KOPT-K1 (cell line): ENCODE data around the gene MND1.

ENCODE experiments used
- H3K27ac ChIP-seq: fragments of 200-600 bp; sonication (generic); 2 replicates; pipeline ENCODE4 v1.5.1; 2016; ENCODE audit warnings: antibody characterized with exemption, mild to moderate bottlenecking, low read depth, low read length; ENCODE audit not compliant: poor library complexity, severe bottlenecking
- H3K36me3 ChIP-seq: fragments of 200-600 bp; sonication (generic); 2 replicates; pipeline ENCODE4 v1.5.1; 2017; ENCODE audit warnings: antibody characterized with exemption, mild to moderate bottlenecking, low read length, moderate library complexity; ENCODE audit not compliant: insufficient read depth
- H3K9me3 ChIP-seq: fragments of 200-600 bp; sonication (generic); 2 replicates; pipeline ENCODE4 v1.5.1; 2017; ENCODE audit warnings: antibody characterized with exemption, low read length, mild to moderate bottlenecking; ENCODE audit not compliant: insufficient read depth, poor library complexity, severe bottlenecking

Gene MND1

DNA sequence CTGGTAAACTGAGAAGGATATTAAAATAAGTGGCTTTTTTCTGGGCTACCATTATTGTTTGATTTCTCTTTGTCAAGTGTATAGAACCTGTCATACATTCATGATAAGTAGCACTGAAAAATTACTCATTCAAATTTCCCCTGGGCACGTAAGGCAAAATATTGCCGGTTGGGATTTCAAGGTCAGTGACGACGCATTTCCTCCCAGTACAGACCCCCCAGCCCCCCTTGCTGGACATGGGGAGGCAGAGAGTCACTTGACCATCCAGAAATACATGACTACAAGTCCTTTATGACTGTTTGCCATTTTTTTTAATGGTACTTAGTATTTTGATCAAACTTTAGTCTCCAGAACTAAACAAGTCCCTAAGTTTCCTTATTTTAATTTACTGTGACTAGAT is 6.8 kb upstream of the MND1 start:
- no peaks in the 10 kb centered on the region for H3K9me3 ChIP-seq
- no peak overlapping the region for H3K27ac ChIP-seq
- no peaks in the 10 kb centered on the region for H3K36me3 ChIP-seq

DNA sequence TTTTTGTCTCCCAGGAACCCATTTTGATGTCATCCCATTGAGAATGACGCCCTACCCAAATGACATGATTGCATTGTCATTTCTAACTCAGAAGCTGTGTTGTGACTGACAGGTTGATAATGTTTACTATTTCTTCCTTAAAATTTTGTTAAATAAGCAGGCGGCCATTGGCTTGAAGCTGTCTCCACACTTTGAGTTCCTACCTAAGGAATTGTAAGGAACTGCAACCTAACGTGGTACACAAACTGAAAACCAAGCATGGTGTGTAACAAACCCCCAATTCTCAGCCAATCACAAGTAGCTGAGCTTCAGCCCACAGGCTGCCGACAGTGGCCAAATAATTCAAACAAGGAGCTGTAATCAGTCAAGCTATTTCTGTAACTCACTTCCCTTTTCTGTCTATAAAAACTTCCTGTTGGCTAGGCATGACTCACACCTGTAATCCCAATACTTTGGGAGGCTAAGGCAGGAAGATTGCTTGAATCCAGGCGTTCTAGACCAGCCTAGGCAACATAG is 2.9 kb upstream of the MND1 start:
- Histone ChIP-seq H3K27ac (peak overlapping the region; percentile 6), H3K9me3 (no peaks in the 10 kb centered on the region)

DNA sequence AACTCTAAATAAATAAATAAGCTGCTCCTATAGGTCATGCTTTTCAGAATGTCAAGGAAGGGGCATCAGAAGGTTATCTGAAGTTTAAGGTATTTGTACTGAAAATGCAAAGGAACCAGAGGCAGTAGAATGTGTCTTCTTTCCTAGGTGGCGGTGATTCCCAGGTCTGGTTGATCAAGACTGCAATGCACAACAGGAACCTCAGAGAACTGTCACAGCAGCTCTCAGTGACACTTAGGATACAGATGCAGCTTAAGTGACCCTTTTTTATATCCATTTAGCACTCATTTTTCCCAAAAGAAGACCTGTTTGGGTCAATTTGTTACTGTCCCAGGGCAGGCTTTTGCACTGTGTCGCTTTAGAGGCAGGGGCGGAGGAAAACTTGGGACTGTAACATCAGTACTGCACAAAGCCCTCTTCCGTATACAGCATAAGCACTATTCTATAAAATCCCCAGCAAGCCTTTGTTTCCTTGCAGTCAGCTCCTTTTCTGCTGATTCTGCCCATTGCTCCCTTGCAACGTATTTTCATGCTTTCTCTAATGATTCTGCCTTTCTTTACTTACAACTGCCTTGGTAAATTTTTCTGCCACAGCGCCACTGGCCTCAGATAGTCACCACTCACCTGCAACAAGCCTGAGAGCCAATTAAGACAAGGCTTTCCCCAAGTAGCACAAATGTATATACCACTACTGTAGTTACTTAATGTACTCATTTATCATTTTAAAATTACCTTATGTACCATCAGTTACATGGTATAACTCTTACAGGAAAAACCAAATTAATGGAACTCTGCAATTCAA is 1.5 kb upstream of the MND1 start:
- Histone ChIP-seq H3K27ac (no peak overlapping the region), H3K9me3 (no peaks in the 10 kb centered on the region)

More for the DNA sequence above, 2.9 kb upstream of the MND1 start:
- H3K36me3 ChIP-seq, result no peaks in the 10 kb centered on the region

DNA sequence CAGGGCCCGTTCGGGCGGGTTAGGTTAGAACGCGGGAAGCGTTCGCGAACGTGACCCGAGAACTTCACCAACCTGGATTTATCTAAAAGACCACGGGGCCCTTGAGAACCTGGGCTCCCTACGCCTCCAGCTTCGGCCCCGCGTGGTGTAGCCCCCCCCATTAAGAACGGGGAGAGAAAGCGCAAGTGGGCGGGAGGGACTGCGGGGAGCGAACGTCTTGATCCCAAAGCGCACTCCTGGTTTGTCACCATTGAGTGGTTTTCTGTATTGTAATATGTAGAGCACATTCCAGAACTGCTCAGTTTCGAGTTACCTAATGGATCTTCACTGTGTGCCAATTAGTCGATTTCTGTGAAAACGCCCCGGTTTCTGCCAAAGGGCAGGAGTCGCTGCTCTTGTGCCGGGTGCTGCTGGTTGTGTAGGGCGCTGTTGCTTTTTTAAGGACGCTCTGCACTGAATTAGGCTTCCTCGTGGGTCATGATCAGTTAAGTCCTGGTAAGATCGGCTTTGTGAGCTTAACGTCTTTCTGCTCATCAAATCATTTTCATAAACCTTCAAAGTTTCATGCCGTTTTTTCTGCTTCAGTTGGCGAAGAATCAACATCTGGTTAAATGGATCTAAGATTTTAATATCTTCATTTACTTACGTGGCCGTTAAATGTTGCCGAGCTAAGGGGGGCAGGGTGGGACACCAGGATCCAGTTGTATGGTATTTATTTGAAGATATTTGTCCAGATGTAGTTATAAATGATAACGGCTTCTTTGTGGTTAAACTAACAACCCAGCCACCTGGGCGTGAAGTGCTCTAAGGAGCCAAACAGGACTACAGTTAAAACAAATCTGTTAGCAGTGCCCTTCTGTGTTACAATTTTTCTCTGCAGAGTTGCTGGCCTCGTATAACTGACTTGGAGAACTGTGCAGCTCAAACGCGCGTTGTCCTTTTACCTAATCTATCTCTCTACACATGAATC is 809 bp downstream of the MND1 start:
- H3K27ac ChIP-seq, result peak overlapping the region; percentile 96
- peaks cover 6% of the 10 kb centered on the region for H3K36me3 ChIP-seq
- H3K9me3 ChIP-seq, result no peaks in the 10 kb centered on the region

More for the DNA sequence above, 1.5 kb upstream of the MND1 start:
- no peaks in the 10 kb centered on the region for H3K36me3 ChIP-seq

DNA sequence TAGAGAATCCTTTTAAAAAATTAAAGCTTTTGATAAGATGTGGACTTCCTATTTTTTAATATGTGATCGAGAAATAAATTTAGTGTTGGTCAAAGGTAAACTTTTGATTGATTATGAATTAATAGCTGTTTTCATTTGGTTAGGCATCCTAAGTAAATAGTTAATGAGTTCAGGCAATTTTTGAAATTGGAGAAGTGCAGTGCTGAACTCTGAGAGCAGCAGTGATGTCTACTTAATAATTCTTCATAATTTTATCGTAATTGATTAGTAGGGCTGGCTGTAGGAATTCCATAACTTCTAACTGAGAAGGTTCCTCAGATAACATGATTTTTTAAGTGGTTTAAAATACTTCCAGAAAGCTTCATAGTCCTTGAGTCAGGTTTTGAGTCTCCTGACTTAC is 1.5 kb downstream of the MND1 start:
- no peaks in the 10 kb centered on the region for H3K9me3 ChIP-seq

DNA sequence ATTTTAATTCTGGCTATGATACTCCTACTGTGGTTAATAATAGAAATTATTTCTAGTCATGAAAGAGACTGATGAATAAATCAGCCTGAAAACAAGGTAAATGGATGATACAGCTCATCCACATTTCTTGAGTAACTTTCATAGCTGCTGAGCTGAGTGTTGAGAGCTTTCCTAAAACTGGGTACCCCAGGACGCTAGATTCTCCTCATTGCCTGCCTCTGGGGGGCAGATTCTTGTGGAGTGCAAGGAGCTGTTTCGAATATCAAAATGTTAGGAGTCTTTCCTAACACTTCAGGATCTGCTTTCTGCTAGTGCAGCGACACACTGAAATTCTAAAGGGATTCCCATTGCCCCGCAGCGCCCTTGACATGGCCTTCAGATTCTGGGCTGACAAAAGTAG is 2.1 kb downstream of the MND1 start:
- Histone ChIP-seq H3K36me3 (peaks cover 19% of the 10 kb centered on the region), H3K27ac (peak overlapping the region; percentile 96), H3K9me3 (no peaks in the 10 kb centered on the region)

More for the DNA sequence above, 1.5 kb downstream of the MND1 start:
- Histone ChIP-seq H3K27ac (peak overlapping the region; percentile 96), H3K36me3 (peaks cover 14% of the 10 kb centered on the region)

DNA sequence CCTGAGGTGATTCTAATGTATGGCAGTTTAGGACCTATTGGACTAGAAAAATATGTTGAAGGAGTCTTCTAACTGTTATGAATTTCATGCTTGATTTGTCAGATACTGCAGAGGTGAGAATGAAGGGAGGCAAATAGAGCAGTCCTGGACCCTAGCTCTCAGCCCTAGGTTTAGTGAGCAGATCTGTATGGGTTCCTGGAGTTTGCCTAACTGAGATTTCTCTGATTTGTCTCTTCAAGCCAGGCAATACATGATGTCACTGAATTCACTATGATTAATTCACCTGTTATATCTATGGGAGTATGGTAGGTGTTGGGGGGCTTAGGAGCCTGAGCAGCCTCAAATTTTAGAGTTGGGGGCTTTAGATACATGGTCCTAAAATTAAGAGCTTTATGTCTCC is 2.6 kb downstream of the MND1 start:
- Histone ChIP-seq H3K9me3 (no peaks in the 10 kb centered on the region), H3K27ac (peak overlapping the region; percentile 96), H3K36me3 (peaks cover 24% of the 10 kb centered on the region)

DNA sequence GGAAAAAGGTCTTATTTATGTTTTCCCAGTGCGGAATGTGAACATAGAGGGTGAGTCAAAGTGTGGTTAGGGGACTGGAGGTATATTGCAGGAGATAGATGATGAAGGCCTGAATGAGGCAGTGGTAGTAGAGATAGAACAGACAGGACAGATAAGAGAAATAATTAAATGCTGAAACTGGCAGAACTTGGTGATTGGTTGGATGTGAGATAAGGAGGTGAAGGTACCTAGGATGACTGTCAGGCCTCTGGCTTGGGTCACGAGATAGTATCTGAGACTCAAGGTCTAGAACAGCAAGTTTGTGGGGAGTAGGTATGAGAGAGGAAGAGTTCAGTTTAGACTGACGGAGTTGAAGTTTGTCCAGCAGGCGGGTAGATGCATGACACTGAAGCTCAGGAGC is 3.5 kb downstream of the MND1 start:
- H3K9me3 ChIP-seq, result no peaks in the 10 kb centered on the region
- peaks cover 33% of the 10 kb centered on the region for H3K36me3 ChIP-seq
- peak overlapping the region; percentile 96 for H3K27ac ChIP-seq

DNA sequence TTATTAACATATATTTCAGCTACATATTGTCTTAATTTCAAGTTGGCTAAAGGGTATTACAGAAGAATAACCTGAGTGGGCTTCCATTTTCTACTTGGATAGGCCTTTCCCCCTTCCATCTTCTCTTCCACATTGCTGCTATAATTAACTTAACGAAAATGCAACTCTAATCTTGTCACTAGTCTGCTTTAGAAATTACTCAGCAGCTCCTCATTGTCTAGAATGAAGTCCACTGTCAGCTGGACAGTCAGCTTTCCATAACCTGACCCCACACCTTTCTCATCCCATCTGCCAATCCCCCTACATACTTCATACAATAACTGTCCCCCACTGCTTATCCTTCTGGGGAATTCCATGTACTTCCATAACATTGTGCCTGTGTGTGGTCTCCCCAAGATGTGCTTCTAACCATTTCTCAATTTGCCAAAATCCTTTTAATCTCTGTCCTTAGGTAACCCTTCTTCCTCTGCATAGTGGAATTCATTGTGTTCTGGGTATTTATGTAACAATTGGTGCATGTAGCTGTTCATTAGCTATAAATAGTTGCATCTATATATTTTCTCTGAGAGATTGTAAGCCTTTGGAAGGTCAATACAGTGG is 4.8 kb downstream of the MND1 start:
- H3K9me3 ChIP-seq, result no peaks in the 10 kb centered on the region
- peak overlapping the region; percentile 34 for H3K27ac ChIP-seq
- peaks cover 44% of the 10 kb centered on the region for H3K36me3 ChIP-seq

DNA sequence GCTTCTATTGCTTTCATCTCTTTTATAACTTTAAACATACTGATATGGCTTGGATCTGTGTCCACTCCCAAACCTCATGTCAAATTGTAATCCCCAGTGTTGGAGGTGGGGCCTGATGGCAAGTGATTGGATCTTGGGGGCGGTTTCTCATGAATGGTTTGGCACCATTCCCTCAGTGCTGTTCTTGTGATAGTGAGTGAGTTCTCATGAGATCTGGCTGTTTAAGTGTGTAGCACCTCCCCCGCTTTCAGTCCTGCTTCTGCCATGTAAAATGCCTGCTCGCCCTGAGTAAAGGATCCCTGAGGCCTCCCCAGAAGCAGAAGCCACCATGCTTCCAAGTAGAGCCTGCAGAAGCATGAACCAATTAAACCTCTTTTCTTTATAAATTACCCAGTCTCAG is 17.7 kb downstream of the MND1 start:
- H3K9me3 ChIP-seq, result no peaks in the 10 kb centered on the region
- H3K27ac ChIP-seq, result no peak overlapping the region
- H3K36me3 ChIP-seq, result peaks cover 98% of the 10 kb centered on the region

DNA sequence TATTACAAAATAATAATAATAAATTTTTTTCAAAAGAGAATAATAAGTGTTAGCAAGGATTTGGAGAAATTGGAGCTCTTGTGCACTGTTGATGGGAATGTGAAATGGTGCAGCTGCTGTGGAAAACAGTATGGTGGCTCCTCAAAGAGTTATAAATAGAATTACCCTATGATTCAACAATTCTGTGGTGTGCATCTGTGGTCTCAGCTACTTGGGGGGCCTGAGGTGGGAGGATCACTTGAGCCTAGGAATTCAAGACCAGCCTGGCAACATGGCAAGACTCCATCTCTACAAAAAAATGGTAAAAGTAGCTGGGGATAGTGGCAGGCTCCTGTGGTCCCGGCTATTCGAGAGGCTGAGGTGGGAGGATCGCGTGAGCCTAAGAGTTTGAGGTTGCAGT is 19.6 kb downstream of the MND1 start:
- H3K36me3 ChIP-seq, result peaks cover 98% of the 10 kb centered on the region

DNA sequence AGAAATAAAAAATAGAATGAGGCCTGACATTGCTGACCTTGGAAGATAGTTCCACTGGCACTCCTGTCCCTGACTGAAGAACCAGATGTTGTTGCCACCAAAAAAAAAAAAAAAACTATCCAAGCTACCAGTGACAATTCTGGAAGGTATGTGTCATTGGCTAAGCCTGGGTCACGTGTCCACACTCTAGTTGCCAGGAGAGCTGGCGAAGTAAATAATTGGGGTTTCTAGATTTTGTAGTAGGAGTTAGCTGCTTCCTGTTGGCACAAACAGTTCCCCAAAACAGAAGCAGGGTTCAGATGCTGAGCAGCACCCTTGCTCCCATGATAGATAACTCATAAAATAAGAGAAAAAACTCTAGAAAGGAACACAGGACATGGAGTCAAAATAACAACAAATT is 20.5 kb downstream of the MND1 start:
- Histone ChIP-seq H3K36me3 (peaks cover 97% of the 10 kb centered on the region), H3K9me3 (no peaks in the 10 kb centered on the region), H3K27ac (no peak overlapping the region)

More for the DNA sequence above, 19.6 kb downstream of the MND1 start:
- Histone ChIP-seq H3K9me3 (no peaks in the 10 kb centered on the region), H3K27ac (no peak overlapping the region)

DNA sequence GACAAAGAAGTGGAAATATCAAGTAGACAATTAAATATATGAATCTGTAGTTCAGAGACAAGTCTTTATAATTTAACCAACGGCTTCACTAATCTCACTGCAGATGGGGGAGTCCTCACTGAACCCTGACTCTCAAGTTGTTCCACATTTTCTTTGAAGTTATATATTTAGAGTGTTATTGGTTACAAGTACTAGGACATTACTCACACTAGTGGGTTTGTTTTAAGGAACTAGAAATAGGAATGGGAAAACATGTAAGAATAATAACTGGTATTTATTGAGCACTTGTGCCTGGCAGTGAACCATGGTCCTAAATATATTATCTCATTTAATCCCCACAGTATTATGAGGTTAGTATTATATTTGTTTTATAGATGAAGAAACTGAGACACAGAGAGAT is 22.0 kb downstream of the MND1 start:
- H3K27ac ChIP-seq, result no peak overlapping the region
- peaks cover 99% of the 10 kb centered on the region for H3K36me3 ChIP-seq
- H3K9me3 ChIP-seq, result peaks cover 8% of the 10 kb centered on the region

DNA sequence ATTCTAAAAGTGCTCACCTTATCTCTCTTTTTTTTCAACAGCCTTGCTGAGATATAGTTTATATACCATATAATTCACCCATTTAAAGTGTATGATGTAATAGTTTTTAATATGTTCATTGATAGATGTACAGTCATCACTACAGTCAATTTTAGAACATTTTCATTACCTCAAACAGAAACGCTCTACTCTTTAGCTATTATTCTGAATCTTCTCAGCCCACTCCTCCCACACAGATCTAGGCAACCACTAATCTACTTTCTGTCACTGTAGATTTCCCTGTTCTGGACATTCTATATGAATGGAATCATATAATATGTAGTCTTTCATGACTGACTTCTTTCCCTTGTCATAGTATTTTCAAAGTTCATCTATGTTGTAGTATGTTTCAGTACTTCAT is 22.6 kb downstream of the MND1 start:
- H3K27ac ChIP-seq, result no peak overlapping the region
- peaks cover 99% of the 10 kb centered on the region for H3K36me3 ChIP-seq
- peaks cover 14% of the 10 kb centered on the region for H3K9me3 ChIP-seq

DNA sequence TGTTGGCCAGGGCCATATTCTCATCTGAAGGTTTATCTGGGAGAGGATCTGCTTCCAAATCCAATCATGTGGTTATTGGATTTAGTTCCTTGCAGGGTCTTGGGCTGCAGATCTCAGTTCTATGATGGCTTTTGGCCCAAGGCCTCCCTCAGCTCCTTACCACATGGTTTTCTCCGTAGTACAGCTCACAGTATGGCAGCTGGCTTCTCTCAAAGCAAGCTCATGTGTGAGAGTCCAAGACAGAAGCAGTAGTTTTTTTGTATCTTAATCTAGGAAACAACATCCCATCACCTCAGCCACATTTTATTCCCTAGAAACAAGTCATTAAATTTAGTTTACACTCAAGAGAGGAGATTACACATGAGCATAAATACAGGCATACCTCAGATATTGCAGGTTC is 24.5 kb downstream of the MND1 start:
- Histone ChIP-seq H3K36me3 (peaks cover 99% of the 10 kb centered on the region), H3K27ac (no peak overlapping the region)

More for the DNA sequence above, 24.5 kb downstream of the MND1 start:
- H3K9me3 ChIP-seq, result peaks cover 25% of the 10 kb centered on the region
